GM19452 (cell line): Measurements from ENCODE around the gene GNB1L.
A peak's percentile ranks its signal among the peaks of the same experiment; 100 is the strongest.

Experiments
- ATAC-seq: cut with Tn5 transposase; IDR thresholded peaks from one replicate; pipeline ENCODE4 v1.9.1; 2021; ENCODE audit not compliant: unreplicated experiment

Gene GNB1L, protein sequence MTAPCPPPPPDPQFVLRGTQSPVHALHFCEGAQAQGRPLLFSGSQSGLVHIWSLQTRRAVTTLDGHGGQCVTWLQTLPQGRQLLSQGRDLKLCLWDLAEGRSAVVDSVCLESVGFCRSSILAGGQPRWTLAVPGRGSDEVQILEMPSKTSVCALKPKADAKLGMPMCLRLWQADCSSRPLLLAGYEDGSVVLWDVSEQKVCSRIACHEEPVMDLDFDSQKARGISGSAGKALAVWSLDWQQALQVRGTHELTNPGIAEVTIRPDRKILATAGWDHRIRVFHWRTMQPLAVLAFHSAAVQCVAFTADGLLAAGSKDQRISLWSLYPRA

GRCh38 chr22:19854778-19855503 is at the start of gene GNB1L, which contains the start of gene RTL10:
Gene GNB1L, minus strand, starts transcription at chr22:19854874. Its CDS starts 33,519 bp downstream, at chr22:19821355.
Gene RTL10, minus strand, starts transcription at chr22:19854874. Its CDS starts 2,613 bp downstream, at chr22:19852261.
- peak; percentile 83 for ATAC-seq

DNA sequence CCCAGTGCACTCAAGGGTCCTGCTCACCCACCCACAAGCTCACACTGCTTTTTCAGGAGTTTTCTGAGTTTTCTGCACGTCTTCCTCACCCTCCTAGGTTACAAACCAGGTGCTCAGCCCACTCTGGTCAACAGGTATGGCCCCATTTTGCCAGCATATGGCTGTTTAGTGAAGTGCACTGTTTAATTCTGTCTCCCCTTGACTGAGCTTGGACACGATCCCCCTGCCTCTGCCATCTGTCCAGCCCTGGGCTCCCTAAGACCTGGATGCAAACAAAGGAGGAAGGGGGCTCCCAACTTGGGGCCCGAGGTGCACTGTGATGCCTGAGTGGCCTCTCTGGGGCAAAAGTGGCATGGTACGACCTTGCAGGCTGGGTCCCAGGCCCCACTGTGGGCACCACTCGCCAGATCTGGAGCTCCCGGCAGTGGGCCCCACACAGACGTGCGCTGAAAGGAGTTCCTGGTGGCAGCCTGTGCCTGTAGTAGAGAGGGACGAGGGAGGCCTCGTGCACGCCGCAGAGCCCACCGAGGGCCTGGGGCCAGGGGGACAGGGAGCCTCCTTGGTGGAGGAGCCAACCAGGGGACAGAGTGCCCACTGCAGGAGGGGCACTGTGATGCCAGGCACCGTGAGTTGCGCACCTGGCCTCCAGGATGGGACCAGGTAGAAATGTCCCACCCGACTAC is 49.6 kb upstream of the GNB1L start:
- ATAC-seq, result no peak

GRCh38 chr22:19903513-19903912 is 48.8 kb upstream of the GNB1L start:
- ATAC-seq, result no peak

- ATAC-seq, result no peak
Measured at GRCh38 chr22:19903031-19903430, 48.4 kb upstream of the GNB1L start.

GRCh38 chr22:19902245-19902715 is 47.6 kb upstream of the GNB1L start:
- no peak for ATAC-seq

DNA sequence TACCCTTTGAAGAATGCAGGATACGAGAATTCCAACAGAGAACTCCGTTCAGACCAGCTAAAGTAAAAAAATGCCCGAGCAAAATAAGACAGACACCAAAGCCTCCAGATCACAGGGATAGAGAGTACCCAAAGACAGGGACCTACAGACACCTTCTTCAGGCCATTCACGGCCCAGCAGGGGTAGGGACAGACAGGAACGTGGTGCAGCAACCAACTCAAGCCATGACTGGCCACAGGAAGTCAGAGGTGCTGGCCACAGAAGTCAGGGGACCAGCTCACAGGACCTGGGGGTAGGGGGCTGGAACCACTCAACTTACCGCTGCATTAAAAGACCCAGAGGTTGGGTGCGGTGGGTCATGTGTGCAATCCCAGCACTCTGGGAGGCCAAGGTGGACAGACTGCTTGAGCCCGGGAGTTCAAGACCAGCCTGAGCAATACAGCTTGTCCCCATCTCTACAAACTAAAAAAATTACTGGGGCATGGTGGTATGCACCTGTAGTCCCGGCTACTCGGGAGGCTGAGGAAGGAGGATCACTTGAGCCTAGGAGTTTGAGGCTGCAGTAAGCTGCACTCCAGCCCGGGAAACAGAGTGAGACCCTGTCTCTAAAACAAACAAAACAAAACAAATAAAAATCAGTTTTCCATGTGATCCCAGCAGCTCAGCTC is 47.0 kb upstream of the GNB1L start:
- no peak for ATAC-seq

GRCh38 chr22:19900707-19901436 is 46.2 kb upstream of the GNB1L start:
- ATAC-seq, result no peak

GRCh38 chr22:19898831-19899567 is 44.3 kb upstream of the GNB1L start:
- ATAC-seq, result no peak

- ATAC-seq, result no peak
Measured at GRCh38 chr22:19898145-19898544, 43.5 kb upstream of the GNB1L start.

DNA sequence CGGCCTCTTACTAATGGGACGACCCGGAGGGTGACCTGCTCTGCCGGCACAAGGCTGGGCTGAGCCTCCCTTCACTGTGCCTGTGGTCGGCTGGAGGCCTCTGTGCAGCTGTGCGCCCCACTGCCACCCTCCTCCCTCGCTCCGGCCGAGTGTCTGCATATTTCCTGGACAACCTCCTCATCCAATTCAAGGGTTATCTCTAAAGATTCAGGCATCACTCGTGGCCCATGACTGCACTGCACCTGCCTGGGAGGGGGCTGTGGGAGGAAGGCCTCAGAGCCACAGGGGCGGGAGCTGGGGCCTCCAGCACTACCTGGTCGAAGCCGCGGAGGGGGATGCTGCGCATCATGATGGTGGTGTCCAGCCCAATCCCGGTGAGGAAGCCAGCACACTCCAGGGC is 43.1 kb upstream of the GNB1L start:
- no peak for ATAC-seq

DNA sequence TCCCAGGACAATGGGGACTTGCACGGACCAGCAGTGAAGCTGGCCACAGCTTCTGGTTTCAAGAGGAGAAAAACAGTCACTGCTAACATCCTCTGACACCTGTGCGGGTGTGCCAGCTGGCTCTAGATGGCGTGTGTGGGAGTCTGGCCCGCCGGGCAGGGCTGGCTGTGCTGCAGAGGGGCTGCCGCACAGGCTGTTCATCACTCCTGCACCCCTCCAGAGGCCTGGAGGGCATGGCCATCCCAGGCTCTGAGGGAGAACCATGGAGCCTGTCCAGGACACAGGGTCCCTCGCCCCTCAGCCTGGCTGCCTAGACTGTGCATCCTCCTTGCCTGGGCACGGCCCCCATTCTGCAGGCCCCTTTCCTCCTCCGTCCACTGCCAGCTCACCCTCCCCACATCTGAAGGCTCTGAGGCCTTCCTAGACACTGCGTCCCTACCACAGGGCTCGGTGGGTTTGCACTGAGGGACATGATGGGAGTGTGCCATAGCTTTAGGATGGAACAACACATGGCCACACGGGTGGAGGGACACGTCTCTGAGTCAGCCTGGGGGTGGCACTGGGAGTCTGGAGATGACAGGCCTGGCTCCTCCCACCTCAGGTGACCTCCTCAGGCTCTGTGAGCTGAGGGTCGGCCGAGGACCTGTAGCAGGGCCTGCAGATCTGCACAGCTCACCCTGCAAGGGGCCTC is 42.1 kb upstream of the GNB1L start:
- no peak for ATAC-seq

GRCh38 chr22:19895160-19895849 is 40.6 kb upstream of the GNB1L start:
- ATAC-seq, result no peak

- no peak for ATAC-seq
Measured at GRCh38 chr22:19893363-19893762, 38.7 kb upstream of the GNB1L start.

- ATAC-seq, result no peak
Measured at GRCh38 chr22:19892925-19893324, 38.3 kb upstream of the GNB1L start.

DNA sequence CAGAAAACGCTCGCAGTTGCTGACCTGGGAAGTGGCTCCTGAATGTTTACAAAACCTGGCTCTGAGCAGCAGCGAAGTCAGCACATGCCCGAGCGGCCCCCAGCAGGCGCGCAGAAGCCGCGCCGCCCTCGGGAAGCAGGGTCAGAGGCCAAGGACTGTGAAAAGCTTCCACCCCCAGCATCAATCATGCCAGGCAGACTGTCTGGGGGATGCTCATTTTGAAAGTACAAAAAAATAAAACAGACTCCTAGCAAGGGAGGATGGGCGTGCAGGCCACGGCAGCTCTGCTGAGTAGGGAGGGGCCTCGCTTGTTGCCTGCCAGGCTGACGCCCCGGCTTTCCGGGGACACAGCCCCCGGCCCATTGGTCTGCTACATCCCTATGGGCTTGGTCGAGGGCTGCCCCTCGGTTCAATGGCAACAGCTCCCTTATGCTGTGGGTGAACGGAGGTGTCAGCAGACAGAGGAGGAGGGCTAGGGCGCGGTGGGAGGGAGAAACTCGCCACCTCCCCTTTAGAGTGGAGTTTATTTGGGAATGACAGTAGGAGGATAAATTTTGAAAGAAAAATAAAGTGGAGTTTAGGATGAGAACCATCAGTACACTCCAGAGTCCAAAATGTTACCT is 37.7 kb upstream of the GNB1L start:
- no peak for ATAC-seq

- no peak for ATAC-seq
Measured at GRCh38 chr22:19891317-19892256, 36.9 kb upstream of the GNB1L start.
